ENCODE measurements around the gene SCYL3.
"Not testable (repeated sequence)": the region's sequence is repeated elsewhere in the genome, so short reads cannot be mapped to it uniquely, and the experiment has no call there.

SCYL3 gene

GRCh38 chr1:169896013-169896412 is 2.3 kb upstream of the SCYL3 start:
- peak; percentile 73 for DNase-seq

GRCh38 chr1:169894424-169895145 is 889 bp upstream of the SCYL3 start:
- DNase-seq: no peak

DNA sequence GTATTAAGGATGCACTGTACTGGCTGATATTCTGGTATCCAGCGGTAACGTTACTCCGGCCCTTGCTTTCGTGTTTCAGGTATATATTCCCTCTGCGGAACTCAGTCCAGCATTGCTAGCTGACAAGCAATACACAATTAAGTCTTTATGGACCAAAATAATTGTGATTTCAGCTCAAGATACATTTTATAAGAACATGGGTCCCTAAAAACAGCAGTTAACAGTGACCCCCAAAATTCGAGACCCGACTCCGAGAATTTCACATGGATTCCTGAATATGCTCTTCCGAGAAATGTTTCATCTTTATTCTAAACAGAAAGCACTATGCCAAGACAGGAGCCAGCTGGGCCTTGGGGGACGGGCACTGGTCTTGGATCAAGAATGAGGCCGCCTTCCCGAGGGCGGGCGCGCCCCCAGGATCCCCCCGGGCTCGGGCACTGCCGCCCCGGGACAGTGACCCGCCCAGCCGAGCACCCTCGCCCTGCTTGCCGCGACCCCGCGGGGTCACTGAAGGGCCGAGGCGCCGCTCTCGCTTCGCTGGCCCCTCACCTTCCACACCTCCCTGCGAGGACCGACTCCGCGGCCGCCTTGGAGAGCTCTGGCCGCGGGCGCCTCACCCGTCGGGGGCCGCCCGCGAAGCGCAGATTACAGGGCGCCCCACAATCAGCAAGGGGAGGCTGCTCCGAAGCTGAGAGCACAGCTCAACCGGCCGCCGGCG is 610 bp downstream of the SCYL3 start:
- no peak for DNase-seq

DNA sequence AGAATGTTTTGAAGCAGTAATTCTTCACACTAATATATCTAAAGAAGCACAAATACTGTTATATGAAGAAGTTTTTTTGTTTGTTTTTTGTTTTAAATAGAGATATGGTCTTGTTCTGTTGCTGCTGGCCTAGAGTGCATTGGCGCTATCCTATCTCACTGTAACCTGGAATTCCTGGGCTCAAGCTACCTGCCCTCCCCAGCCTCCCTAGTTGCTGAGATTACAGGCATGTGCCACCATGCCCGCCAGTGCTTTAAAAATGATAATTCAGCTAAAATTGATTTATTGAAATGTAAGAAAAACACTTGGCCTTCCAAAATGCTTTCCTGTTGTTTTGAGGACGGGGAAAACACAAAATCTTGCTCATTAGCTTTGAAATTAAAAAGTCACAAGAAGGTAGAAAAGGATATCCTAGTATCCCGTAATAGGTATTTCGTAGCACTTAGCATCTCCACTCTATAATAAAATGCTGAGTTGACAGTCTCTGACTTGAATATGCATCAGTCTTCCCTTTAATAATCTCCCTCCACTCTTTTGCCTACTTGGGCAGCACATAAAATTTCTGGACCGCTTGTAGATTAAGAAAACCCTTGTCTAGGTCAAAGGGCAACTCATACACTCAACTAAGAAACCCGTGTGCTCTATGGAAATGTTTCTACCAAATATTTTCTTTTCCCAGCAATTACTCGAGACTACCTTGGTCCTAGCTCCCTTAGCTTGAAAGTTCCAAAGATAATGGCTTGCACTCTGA is 1.3 kb downstream of the SCYL3 start:
- DNase-seq: no peak

GRCh38 chr1:169891539-169891885 is 2.2 kb downstream of the SCYL3 start:
- no peak for DNase-seq

GRCh38 chr1:169890761-169891538 is 2.7 kb downstream of the SCYL3 start:
- DNase-seq: no peak

DNA sequence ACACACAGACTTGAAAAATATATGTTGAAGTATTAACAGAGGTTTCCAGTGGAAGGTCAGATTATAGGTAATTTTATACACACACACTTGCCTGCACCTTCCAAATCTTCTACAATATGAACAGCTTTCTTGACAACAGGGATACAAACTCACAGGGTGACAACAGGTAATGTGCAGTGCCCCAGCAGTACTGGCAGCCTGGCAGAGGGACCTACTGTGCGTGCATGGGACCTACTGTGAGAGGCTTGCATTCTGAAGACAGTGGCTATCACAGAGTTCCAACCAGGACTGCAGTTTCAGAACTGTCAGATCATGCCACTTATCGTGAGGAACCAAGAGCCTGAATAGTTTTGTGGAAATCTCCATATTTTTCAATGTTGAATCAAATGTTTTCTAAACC is 3.8 kb downstream of the SCYL3 start:
- no peak for DNase-seq

DNA sequence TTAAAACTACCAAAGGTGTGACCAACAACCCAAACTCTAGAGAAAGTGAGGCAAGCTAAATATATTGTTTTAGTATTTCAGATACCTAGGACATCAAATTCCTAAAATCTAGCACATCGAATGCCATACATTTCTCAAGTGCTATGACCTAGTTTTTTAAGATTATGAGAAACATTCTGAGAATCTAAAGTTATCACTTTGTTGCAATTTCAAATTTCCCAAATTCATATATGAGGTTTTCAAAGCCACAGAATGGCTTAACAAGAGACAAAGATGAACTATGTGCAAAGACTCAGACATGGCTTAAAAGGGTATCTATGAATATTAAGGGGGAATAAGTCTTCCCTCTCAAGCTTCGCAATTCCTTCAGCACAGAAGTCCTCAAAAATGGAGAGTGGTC is 6.8 kb downstream of the SCYL3 start:
- no peak for DNase-seq

- no peak for DNase-seq
These were observed 7.3 kb downstream of the SCYL3 start for GRCh38 chr1:169886422-169886821.

- no peak for DNase-seq
These were observed 8.5 kb downstream of the SCYL3 start for GRCh38 chr1:169885207-169885606.

GRCh38 chr1:169884634-169885033 is 9.1 kb downstream of the SCYL3 start:
- no peak for DNase-seq

DNA sequence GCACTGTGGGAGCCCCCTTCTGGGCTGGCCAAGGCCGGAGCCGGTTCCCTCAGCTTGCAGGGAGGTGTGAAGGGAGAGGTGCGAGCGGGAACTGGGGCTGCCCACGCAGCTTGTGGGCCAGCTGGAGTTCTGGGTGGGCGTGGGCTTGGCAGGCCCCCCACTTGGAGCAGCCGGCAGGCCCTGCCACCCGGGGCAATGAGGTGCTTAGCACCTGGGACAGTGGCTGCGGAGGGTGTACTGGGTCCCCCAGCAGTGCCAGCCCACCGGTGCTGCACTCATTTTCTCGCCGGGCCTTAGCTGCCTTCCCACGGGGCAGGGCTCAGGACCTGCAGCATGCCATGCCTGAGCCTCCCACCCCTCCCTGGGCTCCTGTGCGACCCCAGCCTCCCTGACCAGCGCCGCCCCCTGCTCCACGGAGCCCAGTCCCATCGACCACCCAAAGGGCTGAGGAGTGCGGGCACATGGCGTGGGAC is 11.6 kb downstream of the SCYL3 start:
- no peak for DNase-seq

- no peak for DNase-seq
These were observed 14.5 kb downstream of the SCYL3 start for GRCh38 chr1:169879034-169879840.

GRCh38 chr1:169878498-169878897 is 15.2 kb downstream of the SCYL3 start:
- no peak for DNase-seq

DNA sequence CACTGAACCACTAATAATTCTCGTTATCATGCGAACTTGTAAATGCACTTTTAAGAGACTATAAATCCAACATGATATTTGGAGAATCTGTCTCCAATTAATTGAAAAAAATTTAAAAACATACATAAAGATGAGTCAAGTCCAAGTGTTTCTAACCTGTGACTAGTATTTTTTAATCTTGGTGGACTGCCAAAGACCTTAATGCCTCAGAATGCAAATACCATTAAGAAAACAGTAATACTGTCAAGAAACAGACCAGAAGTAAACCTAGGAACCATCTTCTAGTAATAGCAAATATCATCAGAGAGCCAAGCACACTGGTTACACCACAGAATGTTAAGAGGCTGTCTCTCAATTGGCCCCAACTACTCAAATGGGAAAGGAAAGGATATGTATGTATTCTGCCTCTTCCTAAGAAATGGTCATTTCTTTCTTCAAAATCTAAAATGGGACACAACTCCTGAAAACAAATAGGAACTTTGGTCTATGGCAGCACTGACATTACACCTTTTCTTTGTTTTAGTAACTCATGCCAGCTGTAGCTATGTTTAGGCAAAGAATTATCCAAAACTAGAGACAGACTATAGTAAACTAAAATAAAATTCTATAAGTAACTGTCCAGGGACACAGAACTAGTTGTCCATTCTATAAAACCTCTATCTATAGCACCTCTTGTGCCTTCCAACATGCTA is 15.8 kb downstream of the SCYL3 start:
- DNase-seq: no peak

DNA sequence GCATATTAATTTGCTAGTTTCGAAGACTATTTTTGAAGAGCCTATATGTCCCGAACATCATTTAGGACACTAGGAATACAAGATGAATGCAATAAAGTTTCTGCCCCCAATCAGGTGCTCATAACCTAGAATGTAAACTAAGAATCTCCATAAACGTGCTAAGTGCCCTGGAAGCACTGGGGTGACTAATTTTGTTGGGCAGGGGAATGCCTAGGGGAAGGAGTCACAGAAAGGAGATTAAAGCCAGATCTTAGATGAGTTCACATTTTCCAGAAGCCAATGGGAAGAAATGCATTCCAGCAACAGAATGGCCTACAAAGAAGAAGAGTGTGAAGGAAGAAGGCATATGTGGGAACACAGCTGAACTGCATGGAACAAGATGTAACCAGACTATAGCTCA is 19.5 kb downstream of the SCYL3 start:
- DNase-seq: no peak

GRCh38 chr1:169873582-169874199 is 20.0 kb downstream of the SCYL3 start:
- no peak for DNase-seq

- DNase-seq: no peak
These were observed 20.8 kb downstream of the SCYL3 start for GRCh38 chr1:169872906-169873305.

GRCh38 chr1:169871988-169872387 is 21.7 kb downstream of the SCYL3 start:
- DNase-seq: not testable (repeated sequence)

DNA sequence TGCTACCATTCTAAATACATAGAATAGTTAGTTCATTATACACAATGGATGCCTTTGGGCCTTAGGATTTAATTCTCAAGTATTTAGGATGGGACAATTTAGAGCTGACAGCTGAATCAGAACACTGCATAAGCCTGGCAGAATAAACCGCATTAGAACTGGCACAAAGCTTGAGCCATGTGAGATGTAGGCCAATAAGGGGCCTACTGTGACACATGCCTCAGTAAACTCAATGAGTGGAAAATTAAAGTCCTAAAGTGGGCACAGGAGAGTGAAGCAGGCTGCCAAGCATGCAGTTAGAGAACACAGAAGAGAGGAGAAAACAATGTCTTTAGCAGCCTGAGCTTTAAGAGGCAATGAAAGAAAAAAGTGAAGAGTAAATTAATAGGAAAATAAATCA is 24.3 kb downstream of the SCYL3 start:
- no peak for DNase-seq

GRCh38 chr1:169868978-169869377 is 24.7 kb downstream of the SCYL3 start:
- DNase-seq: no peak

All from MV-4-11 (cell line).